Neural progenitor cell (in vitro differentiated cells): Measurements from ENCODE around the gene RAB6B. TPM values are rescaled to one million over a fixed set of nuclear protein-coding genes. Genes with fewer than 3 reads are reported as not detected.

ENCODE experiments used
- DNase-seq: peaks from one replicate; pipeline ENCODE4 v3.0.0-alpha.2; 2016; ENCODE audit warnings: low spot score
- H2AFZ ChIP-seq: fragments of 200-600 bp; sonication (generic); replicated peaks from 2 replicates; pipeline ENCODE4 v1.6.1; 2016; ENCODE audit warnings: antibody characterized with exemption
- H3F3A ChIP-seq: fragments of 200-600 bp; sonication (generic); 2 replicates; pipeline ENCODE4 v1.6.1; 2016; ENCODE audit warnings: antibody characterized with exemption, low read depth
- H3K27ac ChIP-seq: fragments of 200-600 bp; sonication (generic); 2 replicates; pipeline ENCODE4 v1.5.1; 2016; ENCODE audit warnings: mild to moderate bottlenecking
- H3K27me3 ChIP-seq: fragments of 200-600 bp; sonication (generic); 2 replicates; pipeline ENCODE4 v1.6.1; 2016; ENCODE audit warnings: mild to moderate bottlenecking, moderate library complexity
- H3K36me3 ChIP-seq: fragments of 200-600 bp; sonication (generic); 2 replicates; pipeline ENCODE4 v1.5.1; 2016
- H3K4me1 ChIP-seq: fragments of 200-600 bp; sonication (generic); 2 replicates; pipeline ENCODE4 v1.6.1; 2016; ENCODE audit warnings: mixed run types
- H3K4me2 ChIP-seq: fragments of 200-600 bp; sonication (generic); 2 replicates; pipeline ENCODE4 v1.6.1; 2016
- H3K4me3 ChIP-seq: fragments of 200-600 bp; sonication (generic); 2 replicates; pipeline ENCODE4 v1.5.1; 2016
- H3K79me2 ChIP-seq: fragments of 200-600 bp; sonication (generic); 2 replicates; pipeline ENCODE4 v1.6.1; 2016; ENCODE audit warnings: low read depth
- H3K9ac ChIP-seq: fragments of 200-600 bp; sonication (generic); 2 replicates; pipeline ENCODE4 v1.6.1; 2016
- H3K9me3 ChIP-seq: fragments of 200-600 bp; sonication (generic); 2 replicates; pipeline ENCODE4 v1.5.1; 2016; ENCODE audit warnings: low read depth
- H4K20me1 ChIP-seq: fragments of 200-600 bp; sonication (generic); 2 replicates; pipeline ENCODE4 v1.6.1; 2016; ENCODE audit warnings: low read depth
- H3K27ac Mint-ChIP-seq: 3 replicates; pipeline ENCODE4 v1.8.0; 2021; ENCODE audit warnings: mixed read lengths
- H3K27me3 Mint-ChIP-seq: 2 replicates; pipeline ENCODE4 v1.8.0; 2022; ENCODE audit warnings: low read depth, mild to moderate bottlenecking, inconsistent platforms, moderate library complexity, mixed read lengths; ENCODE audit not compliant: insufficient read depth
- H3K36me3 Mint-ChIP-seq: 3 replicates; pipeline ENCODE4 v1.8.0; 2021; ENCODE audit warnings: mixed read lengths
- H3K4me1 Mint-ChIP-seq: 3 replicates; pipeline ENCODE4 v1.8.0; 2021; ENCODE audit warnings: mixed read lengths
- H3K4me3 Mint-ChIP-seq: 3 replicates; pipeline ENCODE4 v1.8.0; 2021; ENCODE audit warnings: mild to moderate bottlenecking, moderate library complexity, mixed read lengths
- H3K9me3 Mint-ChIP-seq: 3 replicates; pipeline ENCODE4 v1.8.0; 2020; ENCODE audit warnings: mixed read lengths
- EZH2 ChIP-seq: fragments of 200-600 bp; sonication (generic); IDR thresholded peaks from 2 replicates; pipeline ENCODE4 v1.6.1; 2017; ENCODE audit warnings: antibody characterized with exemption, mild to moderate bottlenecking, moderate library complexity
- EZH2phosphoT487 ChIP-seq: fragments of 200-600 bp; sonication (generic); IDR thresholded peaks from 2 replicates; pipeline ENCODE4 v1.6.1; 2017; ENCODE audit warnings: antibody characterized with exemption
- total RNA-seq: library from RNA; depleted of rRNA; stranded (reverse); fragments of >200 nt; gene quantifications from 2 replicates; pipeline ENCODE4 v1.2.3, GENCODE V29; 2015; ENCODE audit warnings: low replicate concordance
- TF ChIP-seq, protein P1 (sequence below): fragments of 200-600 bp; sonication (generic); IDR thresholded peaks from 2 replicates; pipeline ENCODE4 v1.5.1; 2017; ENCODE audit warnings: antibody characterized with exemption, mild to moderate bottlenecking

RAB6B gene
- total RNA-seq, 1 donor from 2014 or later, result 7.7 TPM

DNA sequence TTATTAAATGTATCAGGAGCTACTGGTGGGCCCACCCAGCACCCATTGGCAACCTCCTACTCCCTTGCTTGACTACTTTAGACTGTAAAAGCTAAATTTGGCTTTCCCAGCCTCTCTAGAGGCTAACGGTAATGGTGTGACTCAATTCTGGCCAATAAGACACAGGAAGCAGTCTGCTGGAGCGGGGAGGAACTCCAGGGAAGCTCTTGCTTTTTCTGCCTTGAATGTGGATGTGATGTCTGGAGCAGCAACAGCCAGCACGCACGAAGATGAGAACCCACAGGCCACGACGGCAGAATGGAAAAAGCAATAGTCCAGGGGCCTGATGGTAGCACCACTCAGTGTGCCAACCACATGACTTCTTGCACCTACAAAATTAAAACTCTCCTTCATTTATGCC lies 39.9 kb downstream of the RAB6B start:
- Histone ChIP-seq H3K4me3 (no peak overlapping the region), H3K4me1 (no peaks in the 10 kb centered on the region), H2AFZ (no peak overlapping the region), H3K27ac (no peak overlapping the region), H3K27me3 (no peaks in the 10 kb centered on the region), H3K9me3 (no peaks in the 10 kb centered on the region), H3K79me2 (no peaks in the 10 kb centered on the region), H3K9ac (no peak overlapping the region), H3F3A (no peaks in the 10 kb centered on the region), H4K20me1 (peaks cover 5% of the 10 kb centered on the region), H3K4me2 (no peak overlapping the region), H3K36me3 (no peaks in the 10 kb centered on the region)
- Mint-ChIP-seq H3K9me3 (no peaks in the 10 kb centered on the region), H3K4me3 (no peak overlapping the region), H3K27ac (no peak overlapping the region), H3K36me3 (no peaks in the 10 kb centered on the region), H3K4me1 (no peaks in the 10 kb centered on the region), H3K27me3 (peaks cover 4% of the 10 kb centered on the region)
- no peak for DNase-seq
- TF ChIP-seq EZH2, result no peak
- no peak for TF ChIP-seq EZH2phosphoT487
- TF ChIP-seq, protein P1, sequence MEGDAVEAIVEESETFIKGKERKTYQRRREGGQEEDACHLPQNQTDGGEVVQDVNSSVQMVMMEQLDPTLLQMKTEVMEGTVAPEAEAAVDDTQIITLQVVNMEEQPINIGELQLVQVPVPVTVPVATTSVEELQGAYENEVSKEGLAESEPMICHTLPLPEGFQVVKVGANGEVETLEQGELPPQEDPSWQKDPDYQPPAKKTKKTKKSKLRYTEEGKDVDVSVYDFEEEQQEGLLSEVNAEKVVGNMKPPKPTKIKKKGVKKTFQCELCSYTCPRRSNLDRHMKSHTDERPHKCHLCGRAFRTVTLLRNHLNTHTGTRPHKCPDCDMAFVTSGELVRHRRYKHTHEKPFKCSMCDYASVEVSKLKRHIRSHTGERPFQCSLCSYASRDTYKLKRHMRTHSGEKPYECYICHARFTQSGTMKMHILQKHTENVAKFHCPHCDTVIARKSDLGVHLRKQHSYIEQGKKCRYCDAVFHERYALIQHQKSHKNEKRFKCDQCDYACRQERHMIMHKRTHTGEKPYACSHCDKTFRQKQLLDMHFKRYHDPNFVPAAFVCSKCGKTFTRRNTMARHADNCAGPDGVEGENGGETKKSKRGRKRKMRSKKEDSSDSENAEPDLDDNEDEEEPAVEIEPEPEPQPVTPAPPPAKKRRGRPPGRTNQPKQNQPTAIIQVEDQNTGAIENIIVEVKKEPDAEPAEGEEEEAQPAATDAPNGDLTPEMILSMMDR, result no peak

- no peaks in the 10 kb centered on the region for H3K36me3 ChIP-seq
- H3K4me3 Mint-ChIP-seq, result no peak overlapping the region
- H3K9ac ChIP-seq, result no peak overlapping the region
- no peaks in the 10 kb centered on the region for H3F3A ChIP-seq
- no peak for DNase-seq
- H3K79me2 ChIP-seq, result no peaks in the 10 kb centered on the region
- no peaks in the 10 kb centered on the region for H3K4me1 Mint-ChIP-seq
- no peak overlapping the region for H3K4me2 ChIP-seq
- H3K27me3 ChIP-seq, result no peaks in the 10 kb centered on the region
- no peaks in the 10 kb centered on the region for H4K20me1 ChIP-seq
- H3K36me3 Mint-ChIP-seq, result no peaks in the 10 kb centered on the region
- H3K27me3 Mint-ChIP-seq, result peaks cover 5% of the 10 kb centered on the region
- H3K9me3 ChIP-seq, result no peaks in the 10 kb centered on the region
- TF ChIP-seq, protein P1, result no peak
- no peak for TF ChIP-seq EZH2phosphoT487
- no peak for TF ChIP-seq EZH2
- no peak overlapping the region for H3K4me3 ChIP-seq
- H3K9me3 Mint-ChIP-seq, result no peaks in the 10 kb centered on the region
- H3K4me1 ChIP-seq, result no peaks in the 10 kb centered on the region
- no peak overlapping the region for H3K27ac Mint-ChIP-seq
- H2AFZ ChIP-seq, result no peak overlapping the region
- H3K27ac ChIP-seq, result no peak overlapping the region
Measured at GRCh38 chr3:133855002-133855370, 40.7 kb downstream of the RAB6B start.

GRCh38 chr3:133854264-133855001 lies 41.2 kb downstream of the RAB6B start:
- Histone ChIP-seq H4K20me1 (no peaks in the 10 kb centered on the region), H3K4me1 (no peaks in the 10 kb centered on the region), H3K4me2 (no peak overlapping the region), H3K9me3 (no peaks in the 10 kb centered on the region), H2AFZ (no peak overlapping the region), H3K36me3 (no peaks in the 10 kb centered on the region), H3K79me2 (no peaks in the 10 kb centered on the region), H3K9ac (no peak overlapping the region), H3K4me3 (no peak overlapping the region), H3K27ac (no peak overlapping the region), H3F3A (no peaks in the 10 kb centered on the region), H3K27me3 (no peaks in the 10 kb centered on the region)
- no peaks in the 10 kb centered on the region for H3K4me1 Mint-ChIP-seq
- TF ChIP-seq EZH2, result no peak
- TF ChIP-seq, protein P1, result no peak
- TF ChIP-seq EZH2phosphoT487, result no peak
- H3K27ac Mint-ChIP-seq, result no peak overlapping the region
- peaks cover 5% of the 10 kb centered on the region for H3K27me3 Mint-ChIP-seq
- H3K4me3 Mint-ChIP-seq, result no peak overlapping the region
- no peaks in the 10 kb centered on the region for H3K9me3 Mint-ChIP-seq
- no peak for DNase-seq
- no peaks in the 10 kb centered on the region for H3K36me3 Mint-ChIP-seq
